HG02623 (cell line): ENCODE data around the gene PDE6G.
"Not testable (repeated sequence)": the region's sequence is repeated elsewhere in the genome, so short reads cannot be mapped to it uniquely, and the experiment has no call there.

Experiments
- ATAC-seq: cut with Tn5 transposase; IDR thresholded peaks from one replicate; pipeline ENCODE4 v1.9.1; 2021; ENCODE audit warnings: moderate library complexity; ENCODE audit not compliant: unreplicated experiment

Gene PDE6G

GRCh38 chr17:81636505-81637288 lies 19.6 kb downstream of the PDE6G start, which contains the start of the genes NPLOC4 and TSPAN10:
TSS of gene NPLOC4 (minus strand) at chr17:81637112. CDS start at chr17:81636930, 182 bp downstream.
TSS of gene TSPAN10 (plus strand) at chr17:81637196. CDS start at chr17:81642413, 5,217 bp downstream.
- ATAC-seq: peak; percentile 76

- no peak for ATAC-seq
These were observed 20.3 kb downstream of the PDE6G start for GRCh38 chr17:81635973-81636504.

- ATAC-seq: no peak
These were observed 20.9 kb downstream of the PDE6G start for GRCh38 chr17:81635431-81635830.

- ATAC-seq: no peak
These were observed 24.9 kb downstream of the PDE6G start for GRCh38 chr17:81631482-81631881.

- ATAC-seq: no peak
These were observed 26.1 kb downstream of the PDE6G start for GRCh38 chr17:81630274-81630673.

GRCh38 chr17:81621494-81622130 lies 34.7 kb downstream of the PDE6G start:
- ATAC-seq: no peak

GRCh38 chr17:81618307-81618706 lies 38.0 kb downstream of the PDE6G start:
- not testable (repeated sequence) for ATAC-seq

GRCh38 chr17:81616877-81617276 lies 39.5 kb downstream of the PDE6G start:
- ATAC-seq: no peak

- ATAC-seq: no peak
These were observed 40.9 kb downstream of the PDE6G start for GRCh38 chr17:81615401-81615930.

GRCh38 chr17:81612172-81612970 lies 44.0 kb downstream of the PDE6G start:
- no peak for ATAC-seq

GRCh38 chr17:81609541-81610311 lies 46.6 kb downstream of the PDE6G start:
- ATAC-seq: no peak

GRCh38 chr17:81608605-81609004 lies 47.7 kb downstream of the PDE6G start:
- no peak for ATAC-seq

GRCh38 chr17:81608082-81608481 lies 48.3 kb downstream of the PDE6G start:
- no peak for ATAC-seq

- no peak for ATAC-seq
These were observed 48.9 kb downstream of the PDE6G start for GRCh38 chr17:81607431-81607830.

GRCh38 chr17:81603846-81604610 lies 52.3 kb downstream of the PDE6G start:
- no peak for ATAC-seq

GRCh38 chr17:81601525-81602120 lies 54.7 kb downstream of the PDE6G start:
- no peak for ATAC-seq
